ENCODE measurements around the gene MYH11.

MYH11 gene

DNA sequence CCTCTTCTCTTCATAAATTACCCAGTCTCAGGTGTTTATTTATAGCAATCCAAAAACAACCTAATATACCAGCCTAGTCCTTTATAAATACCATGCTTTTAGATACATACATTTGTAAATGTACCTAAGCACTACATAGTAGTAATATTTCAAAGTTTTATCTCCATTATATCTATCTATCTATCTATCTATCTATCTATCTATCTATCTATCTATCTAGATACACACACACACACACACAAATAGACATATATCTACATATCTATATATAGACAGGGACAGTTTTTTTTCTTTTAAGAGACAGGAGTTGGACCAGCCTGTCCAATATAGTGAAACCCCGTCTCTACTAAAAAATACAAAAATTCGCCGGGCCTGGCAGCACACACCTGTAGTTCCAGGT, 25.7 kb upstream of the MYH11 start:
- Histone ChIP-seq H3K9me3 (ENCODE audit: low read depth, low read length) (no peaks in the 10 kb centered on the region), H3K27ac (no peak overlapping the region)

DNA sequence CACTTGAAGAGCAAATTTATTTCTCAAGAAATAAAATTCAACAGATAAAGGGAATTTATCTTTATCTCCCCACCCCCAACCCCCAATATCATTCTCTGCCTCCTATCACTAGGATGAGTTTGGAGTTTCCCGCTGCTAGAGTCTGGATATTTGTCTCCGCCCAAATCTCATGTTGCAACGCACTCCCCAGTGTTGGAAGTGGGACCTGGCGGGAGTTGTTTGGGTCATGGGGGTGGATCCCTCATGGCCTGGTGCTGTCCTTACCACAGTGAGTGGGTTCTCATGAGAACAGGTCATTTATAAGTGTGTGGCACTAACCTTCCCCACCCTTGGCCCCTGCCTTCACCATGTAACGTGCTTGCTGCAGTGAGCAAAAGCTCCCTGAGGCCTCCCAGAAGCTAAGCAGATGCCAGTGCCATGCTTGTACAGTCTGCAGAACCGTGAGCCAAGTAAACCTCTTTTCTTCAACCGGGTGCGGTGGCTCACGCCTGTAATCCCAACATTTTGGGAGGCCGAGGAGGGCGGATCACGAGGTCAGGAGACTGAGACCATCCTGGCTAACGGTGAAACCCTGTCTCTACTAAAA, 25.1 kb upstream of the MYH11 start:
- no peak for DNase-seq (ENCODE audit: low read depth, low spot score)
- H3K9me3 ChIP-seq (ENCODE audit: low read depth, low read length): no peaks in the 10 kb centered on the region
- TF ChIP-seq POLR2AphosphoS5 (IDR thresholded peaks at IDR 0.05; ENCODE audit: borderline replicate concordance, low read depth, low read length) (no peak), FOXP2 (optimal IDR thresholded peaks at IDR 0.05; ENCODE audit: control extremely low read depth, extremely low read length, insufficient read depth) (no peak), EZH2 (IDR thresholded peaks at IDR 0.05) (no peak)
- H3K9ac ChIP-seq (ENCODE audit: insufficient read length): no peak overlapping the region
- peaks cover 67% of the 10 kb centered on the region for H3K36me3 ChIP-seq (ENCODE audit: insufficient read depth, low read length)
- peak overlapping the region; percentile 52; the same call in 1 of the 2 replicates for H3K27ac ChIP-seq
- H3K4me3 ChIP-seq: no peak overlapping the region

More for the DNA sequence above, 25.7 kb upstream of the MYH11 start:
- DNase-seq (ENCODE audit: low read depth, low spot score): no peak
- H3K9ac ChIP-seq (ENCODE audit: insufficient read length): no peak overlapping the region
- TF ChIP-seq POLR2AphosphoS5 (IDR thresholded peaks at IDR 0.05; ENCODE audit: borderline replicate concordance, low read depth, low read length) (no peak), EZH2 (IDR thresholded peaks at IDR 0.05) (no peak), FOXP2 (optimal IDR thresholded peaks at IDR 0.05; ENCODE audit: control extremely low read depth, extremely low read length, insufficient read depth) (no peak)
- peaks cover 62% of the 10 kb centered on the region for H3K36me3 ChIP-seq (ENCODE audit: insufficient read depth, low read length)
- no peak overlapping the region for H3K4me3 ChIP-seq

DNA sequence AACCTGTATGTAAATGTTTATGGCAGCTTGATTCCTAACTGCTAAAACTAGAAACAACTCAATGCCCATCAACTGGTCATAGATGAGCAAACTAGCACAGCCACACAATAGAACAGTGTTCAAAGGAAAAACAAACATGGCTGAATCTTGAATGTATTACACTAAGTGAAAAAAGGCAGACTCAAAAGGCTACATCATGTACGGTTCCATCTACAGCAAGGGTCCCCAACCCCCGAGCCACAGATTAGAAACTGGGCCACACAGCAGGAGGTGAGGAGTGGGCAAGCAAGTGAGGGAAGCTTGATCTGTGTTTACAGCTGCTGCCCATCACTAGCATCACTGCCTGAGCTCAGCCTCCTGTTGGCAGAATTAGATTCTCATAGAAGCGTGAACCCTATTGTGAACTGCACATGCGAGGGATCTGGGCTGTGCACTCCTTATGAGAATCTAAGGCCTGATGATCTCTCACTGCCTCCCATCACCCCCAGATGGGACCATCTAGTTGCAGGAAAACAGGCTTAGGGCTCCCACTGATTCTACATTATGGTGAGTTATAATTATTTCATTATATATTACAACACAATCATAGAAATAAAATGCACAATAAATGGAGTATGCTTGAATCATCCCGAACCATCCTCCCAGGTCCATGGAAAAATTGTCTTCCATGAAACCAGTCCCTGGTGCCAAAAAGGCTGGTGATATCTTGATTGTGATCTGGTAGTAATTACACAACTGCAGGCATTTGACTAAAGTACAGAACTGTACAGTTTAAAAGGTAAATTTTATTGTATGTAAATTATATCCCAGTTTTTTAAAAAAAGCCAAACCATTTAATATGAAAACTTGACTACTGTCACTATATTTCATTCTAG, 23.8 kb upstream of the MYH11 start:
- Histone ChIP-seq H3K9ac (ENCODE audit: insufficient read length) (no peak overlapping the region), H3K36me3 (ENCODE audit: insufficient read depth, low read length) (peaks cover 63% of the 10 kb centered on the region), H3K4me3 (no peak overlapping the region), H3K9me3 (ENCODE audit: low read depth, low read length) (no peaks in the 10 kb centered on the region), H3K27ac (peak overlapping the region; percentile 52; the same call in 1 of the 2 replicates)
- DNase-seq (ENCODE audit: low read depth, low spot score): no peak
- TF ChIP-seq FOXP2 (optimal IDR thresholded peaks at IDR 0.05; ENCODE audit: control extremely low read depth, extremely low read length, insufficient read depth) (no peak), POLR2AphosphoS5 (IDR thresholded peaks at IDR 0.05; ENCODE audit: borderline replicate concordance, low read depth, low read length) (no peak), EZH2 (IDR thresholded peaks at IDR 0.05) (no peak)

DNA sequence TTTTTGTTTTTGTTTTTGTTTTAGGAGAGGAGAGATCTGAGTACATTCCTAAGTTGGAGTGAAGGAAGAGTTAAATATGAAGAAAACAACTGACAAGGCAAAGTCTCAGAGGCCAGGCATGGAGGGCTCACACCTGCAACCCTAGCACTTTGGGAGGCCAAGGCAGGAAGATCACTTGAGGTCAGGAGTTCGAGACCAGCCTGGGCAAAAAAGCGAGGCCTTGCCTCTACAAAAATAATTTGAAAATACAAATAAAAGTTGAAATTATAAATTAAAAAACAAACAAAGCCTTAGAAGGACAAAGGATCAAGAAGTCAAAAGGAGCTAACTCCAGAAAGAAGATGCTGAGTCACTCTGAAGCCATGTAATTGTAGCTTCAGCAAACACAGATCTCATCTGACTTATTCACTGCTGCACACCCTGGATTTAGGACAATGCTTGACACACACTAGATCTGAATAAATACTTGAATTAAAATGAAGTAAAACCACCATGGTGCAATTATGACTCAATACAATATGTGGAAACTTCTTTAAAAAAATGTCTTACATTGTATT, 22.5 kb upstream of the MYH11 start:
- TF ChIP-seq POLR2AphosphoS5 (IDR thresholded peaks at IDR 0.05; ENCODE audit: borderline replicate concordance, low read depth, low read length): no peak
- TF ChIP-seq EZH2 (IDR thresholded peaks at IDR 0.05): no peak
- no peak for TF ChIP-seq FOXP2 (optimal IDR thresholded peaks at IDR 0.05; ENCODE audit: control extremely low read depth, extremely low read length, insufficient read depth)
- no peak overlapping the region for H3K9ac ChIP-seq (ENCODE audit: insufficient read length)
- peak overlapping the region; percentile 30; the same call in 1 of the 2 replicates for H3K27ac ChIP-seq
- DNase-seq (ENCODE audit: low read depth, low spot score): no peak
- H3K9me3 ChIP-seq (ENCODE audit: low read depth, low read length): no peaks in the 10 kb centered on the region
- H3K36me3 ChIP-seq (ENCODE audit: insufficient read depth, low read length): peaks cover 63% of the 10 kb centered on the region
- H3K4me3 ChIP-seq: no peak overlapping the region

DNA sequence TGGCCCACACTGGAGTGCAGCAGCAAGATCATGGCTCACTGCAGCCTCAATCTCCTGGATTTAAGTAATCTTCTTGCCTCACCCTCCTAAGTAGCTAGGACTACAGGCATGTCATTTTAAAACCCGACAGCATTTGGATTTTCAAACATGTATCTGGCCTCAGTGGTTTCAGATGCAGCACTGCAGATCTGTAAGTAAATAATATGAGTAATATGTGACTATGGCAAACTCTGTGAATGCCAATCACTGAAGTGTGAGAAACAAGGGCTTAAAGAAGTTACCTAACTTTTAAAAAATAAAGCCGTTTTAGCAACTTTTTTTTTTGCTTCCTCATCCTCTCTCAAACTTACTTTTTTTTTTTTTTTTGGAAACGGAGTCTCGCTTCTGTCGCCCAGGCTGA, 19.7 kb upstream of the MYH11 start:
- no peak for DNase-seq (ENCODE audit: low read depth, low spot score)
- H3K27ac ChIP-seq: no peak overlapping the region
- TF ChIP-seq FOXP2 (optimal IDR thresholded peaks at IDR 0.05; ENCODE audit: control extremely low read depth, extremely low read length, insufficient read depth): no peak
- TF ChIP-seq EZH2 (IDR thresholded peaks at IDR 0.05): no peak
- TF ChIP-seq POLR2AphosphoS5 (IDR thresholded peaks at IDR 0.05; ENCODE audit: borderline replicate concordance, low read depth, low read length): no peak
- H3K4me3 ChIP-seq: no peak overlapping the region
- no peak overlapping the region for H3K9ac ChIP-seq (ENCODE audit: insufficient read length)
- no peaks in the 10 kb centered on the region for H3K9me3 ChIP-seq (ENCODE audit: low read depth, low read length)
- peaks cover 50% of the 10 kb centered on the region for H3K36me3 ChIP-seq (ENCODE audit: insufficient read depth, low read length)

DNA sequence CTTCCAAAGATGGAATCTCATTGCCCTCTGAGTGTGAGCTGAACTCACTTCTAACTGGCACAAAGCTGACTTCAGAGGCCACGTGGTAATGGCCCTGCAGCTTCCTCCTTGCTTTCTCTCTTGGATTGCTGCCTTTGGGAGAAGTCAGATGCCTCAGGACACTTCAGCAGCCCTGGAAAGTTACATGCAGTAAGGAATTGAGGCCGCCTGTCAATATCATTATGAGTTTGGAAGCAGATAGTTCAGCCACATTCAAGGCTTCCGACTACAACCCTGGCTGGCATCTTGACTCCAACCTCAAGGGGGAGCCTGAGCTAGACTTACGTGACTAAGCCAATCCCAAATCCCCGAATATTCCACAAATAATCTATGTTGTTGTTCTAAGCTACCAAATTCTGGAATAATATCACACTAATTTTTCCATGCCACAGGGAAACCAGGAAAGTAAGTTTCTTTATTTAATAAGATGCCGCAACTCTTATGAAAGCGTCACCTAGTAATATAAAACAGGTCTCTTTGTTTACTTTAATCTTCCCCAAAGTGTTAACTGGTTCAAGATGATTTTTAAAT, 18.0 kb upstream of the MYH11 start:
- Histone ChIP-seq H3K36me3 (ENCODE audit: insufficient read depth, low read length) (peaks cover 49% of the 10 kb centered on the region), H3K9me3 (ENCODE audit: low read depth, low read length) (no peaks in the 10 kb centered on the region), H3K4me3 (no peak overlapping the region), H3K27ac (no peak overlapping the region), H3K9ac (ENCODE audit: insufficient read length) (no peak overlapping the region)
- DNase-seq (ENCODE audit: low read depth, low spot score): no peak
- no peak for TF ChIP-seq POLR2AphosphoS5 (IDR thresholded peaks at IDR 0.05; ENCODE audit: borderline replicate concordance, low read depth, low read length)
- TF ChIP-seq FOXP2 (optimal IDR thresholded peaks at IDR 0.05; ENCODE audit: control extremely low read depth, extremely low read length, insufficient read depth): no peak
- TF ChIP-seq EZH2 (IDR thresholded peaks at IDR 0.05): no peak

DNA sequence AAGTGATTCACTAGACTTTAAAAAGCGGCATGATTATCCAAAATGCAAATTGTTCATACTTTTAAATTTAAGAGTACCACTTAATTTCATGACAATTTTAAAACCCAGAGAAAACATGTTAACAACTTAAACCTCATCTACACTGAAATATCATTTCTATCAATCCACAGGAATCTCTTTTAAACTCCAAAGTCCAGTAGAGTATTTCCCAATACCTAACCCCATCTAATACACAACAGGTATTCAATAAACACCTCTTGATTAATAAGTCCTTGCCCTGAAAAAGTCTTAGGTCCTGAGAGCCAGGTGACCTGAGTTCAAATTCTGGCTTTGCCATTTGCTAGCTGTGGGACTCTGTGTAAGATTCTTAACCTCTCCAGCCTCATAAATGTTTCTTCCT, 16.9 kb upstream of the MYH11 start:
- H3K36me3 ChIP-seq (ENCODE audit: insufficient read depth, low read length): peaks cover 42% of the 10 kb centered on the region
- H3K27ac ChIP-seq: no peak overlapping the region
- H3K9me3 ChIP-seq (ENCODE audit: low read depth, low read length): no peaks in the 10 kb centered on the region
- TF ChIP-seq POLR2AphosphoS5 (IDR thresholded peaks at IDR 0.05; ENCODE audit: borderline replicate concordance, low read depth, low read length) (no peak), FOXP2 (optimal IDR thresholded peaks at IDR 0.05; ENCODE audit: control extremely low read depth, extremely low read length, insufficient read depth) (no peak), EZH2 (IDR thresholded peaks at IDR 0.05) (no peak)
- no peak overlapping the region for H3K9ac ChIP-seq (ENCODE audit: insufficient read length)
- no peak for DNase-seq (ENCODE audit: low read depth, low spot score)
- no peak overlapping the region for H3K4me3 ChIP-seq

DNA sequence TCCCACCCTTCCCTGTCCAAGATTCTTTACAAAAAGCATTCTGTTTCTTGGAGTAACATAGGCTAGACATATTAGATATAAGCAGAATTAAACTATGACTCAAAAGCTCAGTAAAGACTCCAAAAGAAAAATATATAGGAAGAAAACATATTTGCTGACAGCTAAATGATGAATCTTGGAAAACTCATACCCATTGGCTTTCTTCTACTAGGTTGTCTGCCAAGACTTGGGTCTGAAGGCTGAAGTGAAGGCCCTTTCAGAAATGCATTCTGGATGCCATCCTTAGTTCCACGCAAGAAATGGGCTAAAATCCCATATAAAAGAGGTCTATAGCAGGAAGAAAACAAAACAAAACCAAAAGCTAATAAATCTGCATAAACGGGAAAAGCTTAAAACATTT, 16.5 kb upstream of the MYH11 start:
- H3K9me3 ChIP-seq (ENCODE audit: low read depth, low read length): no peaks in the 10 kb centered on the region
- no peak overlapping the region for H3K9ac ChIP-seq (ENCODE audit: insufficient read length)
- H3K4me3 ChIP-seq: no peak overlapping the region
- H3K27ac ChIP-seq: no peak overlapping the region
- DNase-seq (ENCODE audit: low read depth, low spot score): no peak
- peaks cover 38% of the 10 kb centered on the region for H3K36me3 ChIP-seq (ENCODE audit: insufficient read depth, low read length)
- TF ChIP-seq POLR2AphosphoS5 (IDR thresholded peaks at IDR 0.05; ENCODE audit: borderline replicate concordance, low read depth, low read length) (no peak), EZH2 (IDR thresholded peaks at IDR 0.05) (no peak), FOXP2 (optimal IDR thresholded peaks at IDR 0.05; ENCODE audit: control extremely low read depth, extremely low read length, insufficient read depth) (no peak)
